Activated T-helper 2 cell treated with anti-CD3 and anti-CD28 coated beads, Interferon-gamma antibody, Interleukin-2, Interleukin-4, amounts not matched to agents 10 μg/mL and 5 μg/mL and 100 μg/mL, durations not matched to agents 14 hours and 24 hours and 36 hours (primary cell): ENCODE results near the gene NLRC3. TPM values are rescaled to one million over a fixed set of nuclear protein-coding genes. Genes with fewer than 3 reads are reported as not detected.
A peak's percentile ranks its signal among the peaks of the same experiment; 100 is the strongest.

Source experiments
- DNase-seq: peaks from one replicate; pipeline ENCODE4 v3.0.0; 2021; ENCODE audit warnings: low spot score
- H3K27ac Mint-ChIP-seq: one replicate; pipeline ENCODE4 v1.8.0; 2021; ENCODE audit warnings: mixed read lengths
- H3K27me3 Mint-ChIP-seq: one replicate; pipeline ENCODE4 v1.8.0; 2021; ENCODE audit warnings: low read depth, mixed read lengths
- H3K36me3 Mint-ChIP-seq: one replicate; pipeline ENCODE4 v1.8.0; 2021; ENCODE audit warnings: low read depth, mixed read lengths
- H3K4me1 Mint-ChIP-seq: one replicate; pipeline ENCODE4 v1.8.0; 2021; ENCODE audit warnings: low read depth, mixed read lengths
- H3K4me3 Mint-ChIP-seq: one replicate; pipeline ENCODE4 v1.8.0; 2021; ENCODE audit warnings: low read depth, mild to moderate bottlenecking, moderate library complexity, mixed read lengths
- H3K9me3 Mint-ChIP-seq: one replicate; pipeline ENCODE4 v1.8.0; 2021; ENCODE audit warnings: mixed read lengths
- intact Hi-C: fragments of 100-400 bp; cut with micrococcal nuclease; formaldehyde crosslinking; loops from one replicate; pipeline ENCODE4 v1.15.1; 2023
- total RNA-seq: library from RNA; stranded (reverse); gene quantifications from 2 replicates; pipeline ENCODE4 v1.2.3, GENCODE V29; 2022

Gene NLRC3
- total RNA-seq, 1 donor from 2014 or later: 29.6 TPM

GRCh38 chr16:3582276-3583165, 5.3 kb upstream of the NLRC3 start:
- Mint-ChIP-seq H3K36me3 (peaks cover 12% of the 10 kb centered on the region), H3K9me3 (no peaks in the 10 kb centered on the region), H3K4me3 (no peak overlapping the region), H3K4me1 (peaks cover 31% of the 10 kb centered on the region), H3K27ac (no peak overlapping the region), H3K27me3 (no peaks in the 10 kb centered on the region)
- no peak for DNase-seq
- intact Hi-C loops: no loop called here

- Mint-ChIP-seq H3K9me3 (no peaks in the 10 kb centered on the region), H3K36me3 (peaks cover 19% of the 10 kb centered on the region), H3K4me3 (no peak overlapping the region), H3K27ac (no peak overlapping the region), H3K4me1 (peaks cover 34% of the 10 kb centered on the region), H3K27me3 (no peaks in the 10 kb centered on the region)
- intact Hi-C loops: no loop called here
- DNase-seq: no peak
Observed at GRCh38 chr16:3581392-3581791, 4.2 kb upstream of the NLRC3 start.

GRCh38 chr16:3580686-3581085, 3.5 kb upstream of the NLRC3 start:
- Mint-ChIP-seq H3K27me3 (no peaks in the 10 kb centered on the region), H3K9me3 (no peaks in the 10 kb centered on the region), H3K36me3 (peaks cover 17% of the 10 kb centered on the region), H3K4me1 (peaks cover 32% of the 10 kb centered on the region), H3K27ac (peak overlapping the region; percentile 96), H3K4me3 (no peak overlapping the region)
- no peak for DNase-seq
- intact Hi-C loops: no loop called here

GRCh38 chr16:3580251-3580651, 3.0 kb upstream of the NLRC3 start:
- peak overlapping the region; percentile 96 for H3K27ac Mint-ChIP-seq

GRCh38 chr16:3579776-3580175, 2.6 kb upstream of the NLRC3 start:
- H3K27ac Mint-ChIP-seq: peak overlapping the region; percentile 96
- peak overlapping the region; percentile 8 for H3K4me3 Mint-ChIP-seq
- H3K36me3 Mint-ChIP-seq: peaks cover 14% of the 10 kb centered on the region
- H3K9me3 Mint-ChIP-seq: no peaks in the 10 kb centered on the region
- intact Hi-C loops: loop anchor here (2.0 kb wide), 1 partner anchor 79 kb away; the partner anchor contains the start of gene CLUAP1
- no peaks in the 10 kb centered on the region for H3K27me3 Mint-ChIP-seq
- H3K4me1 Mint-ChIP-seq: peaks cover 34% of the 10 kb centered on the region
- no peak for DNase-seq

More at GRCh38 chr16:3580251-3580651, 3.0 kb upstream of the NLRC3 start:
- H3K27me3 Mint-ChIP-seq: no peaks in the 10 kb centered on the region
- DNase-seq: no peak
- peaks cover 16% of the 10 kb centered on the region for H3K36me3 Mint-ChIP-seq
- no peaks in the 10 kb centered on the region for H3K9me3 Mint-ChIP-seq
- no peak overlapping the region for H3K4me3 Mint-ChIP-seq
- peaks cover 31% of the 10 kb centered on the region for H3K4me1 Mint-ChIP-seq
- intact Hi-C loops: no loop called here

GRCh38 chr16:3578610-3579551, 1.7 kb upstream of the NLRC3 start:
- Mint-ChIP-seq H3K4me3 (peak overlapping the region; percentile 91), H3K27me3 (no peaks in the 10 kb centered on the region), H3K4me1 (peaks cover 38% of the 10 kb centered on the region), H3K27ac (peak overlapping the region; percentile 96), H3K36me3 (peaks cover 19% of the 10 kb centered on the region), H3K9me3 (no peaks in the 10 kb centered on the region)
- DNase-seq: peak; percentile 67
- intact Hi-C loops: loop anchor here (1.0 to 2.0 kb wide), 2 partner anchors 32 to 78 kb away; partner anchors contain the start of genes CLUAP1 and SLX4

GRCh38 chr16:3578121-3578520, 918 bp upstream of the NLRC3 start:
- H3K27ac Mint-ChIP-seq: peak overlapping the region; percentile 96
- peak; percentile 25 for DNase-seq
- peak overlapping the region; percentile 91 for H3K4me3 Mint-ChIP-seq
- no peaks in the 10 kb centered on the region for H3K27me3 Mint-ChIP-seq
- H3K9me3 Mint-ChIP-seq: no peaks in the 10 kb centered on the region
- intact Hi-C loops: loop anchor here (1.0 to 2.0 kb wide), 2 partner anchors 33 to 77 kb away; partner anchors contain the start of genes CLUAP1 and SLX4
- H3K36me3 Mint-ChIP-seq: peaks cover 20% of the 10 kb centered on the region
- H3K4me1 Mint-ChIP-seq: peaks cover 41% of the 10 kb centered on the region

- Mint-ChIP-seq H3K9me3 (peaks cover 7% of the 10 kb centered on the region), H3K27ac (peak overlapping the region; percentile 87), H3K4me1 (peaks cover 44% of the 10 kb centered on the region), H3K27me3 (no peaks in the 10 kb centered on the region), H3K4me3 (peak overlapping the region; percentile 91), H3K36me3 (peaks cover 31% of the 10 kb centered on the region)
- intact Hi-C loops: no loop called here
- DNase-seq: no peak
Observed at GRCh38 chr16:3576211-3576610, 992 bp downstream of the NLRC3 start.

- DNase-seq: no peak
- Mint-ChIP-seq H3K36me3 (peaks cover 38% of the 10 kb centered on the region), H3K27ac (peak overlapping the region; percentile 76), H3K4me3 (peak overlapping the region; percentile 91), H3K9me3 (peaks cover 14% of the 10 kb centered on the region), H3K27me3 (no peaks in the 10 kb centered on the region), H3K4me1 (peaks cover 43% of the 10 kb centered on the region)
- intact Hi-C loops: no loop called here
Observed at GRCh38 chr16:3575491-3575890, 1.7 kb downstream of the NLRC3 start.

- peaks cover 50% of the 10 kb centered on the region for H3K36me3 Mint-ChIP-seq
- H3K4me1 Mint-ChIP-seq: peaks cover 32% of the 10 kb centered on the region
- H3K9me3 Mint-ChIP-seq: peaks cover 18% of the 10 kb centered on the region
- H3K27ac Mint-ChIP-seq: no peak overlapping the region
- H3K4me3 Mint-ChIP-seq: peak overlapping the region; percentile 8
- intact Hi-C loops: no loop called here
- DNase-seq: no peak
- H3K27me3 Mint-ChIP-seq: no peaks in the 10 kb centered on the region
Observed at GRCh38 chr16:3574195-3574594, 3.0 kb downstream of the NLRC3 start.

- Mint-ChIP-seq H3K9me3 (peaks cover 18% of the 10 kb centered on the region), H3K27ac (no peak overlapping the region), H3K27me3 (no peaks in the 10 kb centered on the region), H3K4me1 (peaks cover 25% of the 10 kb centered on the region), H3K4me3 (peak overlapping the region; percentile 17), H3K36me3 (peaks cover 55% of the 10 kb centered on the region)
- DNase-seq: no peak
- intact Hi-C loops: no loop called here
Observed at GRCh38 chr16:3573146-3573815, 3.9 kb downstream of the NLRC3 start.

- H3K27ac Mint-ChIP-seq: no peak overlapping the region
- no peak for DNase-seq
- intact Hi-C loops: no loop called here
- no peak overlapping the region for H3K4me3 Mint-ChIP-seq
- H3K36me3 Mint-ChIP-seq: peaks cover 55% of the 10 kb centered on the region
- peaks cover 16% of the 10 kb centered on the region for H3K4me1 Mint-ChIP-seq
- peaks cover 18% of the 10 kb centered on the region for H3K9me3 Mint-ChIP-seq
- no peaks in the 10 kb centered on the region for H3K27me3 Mint-ChIP-seq
Observed at GRCh38 chr16:3570420-3571062, 6.7 kb downstream of the NLRC3 start.
